ENCODE data around the gene PLEKHO2.

- TF ChIP-seq POLR2AphosphoS5 (IDR thresholded peaks at IDR 0.05; ENCODE audit: low read depth) (no peak), CTCF (IDR thresholded peaks at IDR 0.05; ENCODE audit: insufficient read depth, low read length) (no peak)
Observed at GRCh38 chr15:64901914-64902313, 60.2 kb downstream of the PLEKHO2 start.
